PFSK-1 (cell line): ENCODE results near the gene PBOV1.

Source experiments
- FOXP2 ChIP-seq: optimal IDR thresholded peaks from 2 replicates; pipeline ENCODE3; 2011; ENCODE audit warnings: borderline replicate concordance, control low read depth, inconsistent platforms; ENCODE audit not compliant: insufficient read depth; ENCODE audit errors: extremely low read length, extremely low read depth
- POLR2AphosphoS5 ChIP-seq: IDR thresholded peaks from 2 replicates; pipeline ENCODE4 v1.6.1; 2012; ENCODE audit warnings: low read depth, mild to moderate bottlenecking, control low read depth, low read length, moderate library complexity
- REST ChIP-seq, 2 experiments: IDR thresholded peaks; 2 replicates each; pipeline versions ENCODE4 v1.6.1 to v1.8.0; 2011 to 2012; ENCODE audit warnings: low read depth in 2 of 2, low read length in 2 of 2, control low read depth in 1 of 2, inconsistent platforms in 1 of 2, mild to moderate bottlenecking in 1 of 2, moderate library complexity in 1 of 2; ENCODE audit not compliant: insufficient read depth in 1 of 2
- SIN3A ChIP-seq: IDR thresholded peaks from 2 replicates; pipeline ENCODE4 v1.6.1; 2012; ENCODE audit warnings: mild to moderate bottlenecking, low read length, moderate library complexity, borderline replicate concordance; ENCODE audit not compliant: insufficient read depth
- TAF1 ChIP-seq: IDR thresholded peaks from 2 replicates; pipeline ENCODE4 v1.6.1; 2012; ENCODE audit warnings: low read length, control low read depth, borderline replicate concordance; ENCODE audit not compliant: insufficient read depth

Gene PBOV1

GRCh38 chr6:138230759-138231380, 12.6 kb upstream of the PBOV1 start:
- TF ChIP-seq TAF1 (no peak), SIN3A (no peak), POLR2AphosphoS5 (no peak), FOXP2 (no peak), REST (IDR thresholded peaks at IDR 0.05; ENCODE audit: insufficient read depth in 1 of 2, low read depth in 2 of 2, low read length in 2 of 2) (no peak)

- TF ChIP-seq REST (IDR thresholded peaks at IDR 0.05; ENCODE audit: insufficient read depth in 1 of 2, low read depth in 2 of 2, low read length in 2 of 2) = no peak
- TF ChIP-seq POLR2AphosphoS5 = no peak
- TF ChIP-seq SIN3A = no peak
- no peak for TF ChIP-seq TAF1
- no peak for TF ChIP-seq FOXP2
Measured at GRCh38 chr6:138230221-138230620, 11.9 kb upstream of the PBOV1 start.

- TF ChIP-seq REST (IDR thresholded peaks at IDR 0.05; ENCODE audit: insufficient read depth in 1 of 2, low read depth in 2 of 2, low read length in 2 of 2) (no peak), FOXP2 (no peak), TAF1 (no peak), SIN3A (no peak), POLR2AphosphoS5 (no peak)
Measured at GRCh38 chr6:138229663-138230179, 11.4 kb upstream of the PBOV1 start.

- TF ChIP-seq SIN3A (no peak), REST (IDR thresholded peaks at IDR 0.05; ENCODE audit: insufficient read depth in 1 of 2, low read depth in 2 of 2, low read length in 2 of 2) (no peak), TAF1 (no peak), FOXP2 (no peak), POLR2AphosphoS5 (no peak)
Measured at GRCh38 chr6:138229072-138229471, 10.8 kb upstream of the PBOV1 start.

- TF ChIP-seq SIN3A (no peak), FOXP2 (no peak), REST (IDR thresholded peaks at IDR 0.05; ENCODE audit: insufficient read depth in 1 of 2, low read depth in 2 of 2, low read length in 2 of 2) (no peak), TAF1 (no peak), POLR2AphosphoS5 (no peak)
Measured at GRCh38 chr6:138227316-138227781, 9.1 kb upstream of the PBOV1 start.
